Epithelial cell of esophagus (primary cell): Measurements from ENCODE around the gene EPX.

ENCODE experiments used
- DNase-seq: peaks from one replicate; pipeline ENCODE4 v3.0.0; 2010; ENCODE audit warnings: low read depth
- H3K4me3 ChIP-seq: 2 replicates; pipeline ENCODE4 v1.5.1; 2011; ENCODE audit warnings: mild to moderate bottlenecking, low read length, control low read depth
- CTCF ChIP-seq: IDR thresholded peaks from 2 replicates; pipeline ENCODE4 v1.5.1; 2011; ENCODE audit warnings: low read depth, mild to moderate bottlenecking, low read length, control low read depth, inconsistent platforms; ENCODE audit not compliant: insufficient read depth; ENCODE audit errors: missing control alignments

The EPX gene

DNA sequence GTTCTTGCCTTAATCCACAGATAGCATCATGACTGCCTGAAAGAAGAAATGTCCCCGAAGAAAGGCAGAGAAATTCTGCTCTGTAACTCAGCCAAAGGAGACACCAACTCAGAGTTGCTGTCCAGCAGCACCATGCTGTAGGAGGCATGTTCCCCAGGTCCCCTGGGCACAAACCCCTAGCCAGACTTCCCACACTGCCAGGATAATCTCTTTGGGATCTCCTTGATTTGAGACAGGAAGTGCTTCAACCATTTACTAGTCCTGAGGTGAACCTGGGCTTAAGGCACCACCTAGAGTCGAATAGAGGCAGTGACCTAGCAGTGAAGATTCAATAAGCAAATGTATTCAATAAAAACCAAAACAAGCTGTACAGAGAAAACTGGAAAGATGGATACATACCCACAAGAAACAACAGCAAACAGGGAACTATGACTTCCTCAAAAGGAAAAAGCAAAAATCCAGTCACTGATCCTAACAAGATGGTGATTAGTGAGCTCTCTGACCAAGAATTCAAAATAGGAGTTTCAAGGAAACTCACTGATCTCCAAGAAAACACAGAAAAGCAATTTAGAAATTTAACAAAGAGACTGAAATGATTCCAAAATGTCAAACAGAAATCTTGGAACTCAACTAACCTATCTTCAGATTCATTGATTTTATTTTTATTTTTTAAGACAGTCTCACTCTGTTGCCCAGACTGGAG is 20.0 kb upstream of the EPX start:
- peak; percentile 74 for TF ChIP-seq CTCF
- H3K4me3 ChIP-seq, result no peak overlapping the region
- peak; percentile 66 for DNase-seq

DNA sequence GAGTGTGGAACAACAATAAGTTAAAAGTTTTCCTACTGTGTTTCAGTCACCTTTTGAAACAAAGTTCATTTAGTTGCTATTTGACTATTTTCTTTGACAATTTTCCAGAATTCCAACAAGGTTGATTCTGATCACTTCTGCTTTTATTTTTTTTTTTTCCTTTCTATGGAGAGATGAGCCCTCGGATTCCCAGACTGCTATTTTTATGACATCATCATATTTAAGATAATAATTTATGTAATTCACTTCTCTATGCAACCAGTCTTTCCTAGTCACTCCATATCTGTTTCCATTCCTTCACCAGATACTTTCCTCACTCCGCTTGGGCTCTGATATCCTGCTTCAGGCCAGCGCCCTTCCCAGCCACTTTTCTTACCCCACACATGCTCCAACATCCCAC is 17.7 kb upstream of the EPX start:
- no peak for TF ChIP-seq CTCF
- no peak overlapping the region for H3K4me3 ChIP-seq
- no peak for DNase-seq

- TF ChIP-seq CTCF, result no peak
- DNase-seq, result peak; percentile 33
- H3K4me3 ChIP-seq, result no peak overlapping the region
These were observed 16.3 kb upstream of the EPX start for GRCh38 chr17:58176200-58176599.

GRCh38 chr17:58181796-58182195 is 10.7 kb upstream of the EPX start:
- no peak for DNase-seq
- no peak for TF ChIP-seq CTCF
- no peak overlapping the region for H3K4me3 ChIP-seq

DNA sequence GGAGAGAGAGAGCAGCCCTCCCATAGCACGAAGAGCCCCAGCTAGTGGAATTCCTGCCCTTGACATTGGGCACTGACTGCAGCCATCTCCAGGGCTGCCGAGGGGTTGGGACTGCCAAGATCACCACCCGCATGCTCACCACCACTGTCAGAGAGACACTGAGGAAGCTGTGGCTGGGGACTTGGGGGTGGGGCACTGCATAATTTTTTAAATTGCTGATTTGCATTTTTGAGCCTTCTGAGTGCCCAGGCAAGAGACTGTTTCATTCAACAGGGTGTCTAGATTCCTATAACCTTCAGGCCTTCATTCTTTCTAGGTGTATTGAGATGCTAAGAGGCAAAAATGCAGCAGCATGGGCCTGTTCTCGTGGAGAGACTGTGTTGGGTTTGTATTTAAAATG is 9.0 kb upstream of the EPX start:
- TF ChIP-seq CTCF, result no peak
- DNase-seq, result no peak
- no peak overlapping the region for H3K4me3 ChIP-seq

DNA sequence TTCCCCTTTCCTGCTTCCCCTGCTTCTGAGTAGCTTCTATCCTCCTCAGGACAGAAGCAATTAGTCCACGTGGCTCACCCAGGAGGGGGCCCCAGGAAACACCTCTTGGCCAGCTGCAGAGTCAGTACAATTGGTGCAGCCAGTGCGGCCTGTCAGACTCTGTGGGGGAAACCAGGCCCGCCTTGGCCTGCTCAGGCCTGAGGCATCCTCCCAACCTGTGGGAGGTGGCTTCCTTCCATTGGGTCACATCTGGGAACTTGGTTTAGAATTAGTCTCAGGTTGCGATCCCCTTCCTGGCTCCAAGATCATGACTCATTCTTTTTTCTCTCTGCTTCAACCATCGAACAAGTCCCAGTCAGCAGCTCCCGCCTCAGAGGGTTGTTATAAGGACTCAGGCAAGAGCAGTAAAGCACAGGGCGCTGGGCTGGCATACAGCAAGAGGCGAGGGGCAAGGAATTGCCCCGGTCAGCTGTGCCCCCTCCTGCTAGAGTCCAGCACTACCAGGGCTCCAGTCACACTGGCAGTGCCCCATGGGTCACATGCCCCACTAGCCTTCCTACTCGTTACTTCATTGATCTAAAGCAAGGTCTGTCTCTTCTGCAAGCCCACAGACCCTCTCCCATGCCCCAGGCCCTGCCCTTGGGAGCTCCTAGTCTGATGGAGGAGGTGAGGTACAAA is 8.1 kb upstream of the EPX start:
- TF ChIP-seq CTCF, result no peak
- DNase-seq, result peak; percentile 90
- H3K4me3 ChIP-seq, result no peak overlapping the region
